ENCODE data around the gene ABHD17B.

DNA sequence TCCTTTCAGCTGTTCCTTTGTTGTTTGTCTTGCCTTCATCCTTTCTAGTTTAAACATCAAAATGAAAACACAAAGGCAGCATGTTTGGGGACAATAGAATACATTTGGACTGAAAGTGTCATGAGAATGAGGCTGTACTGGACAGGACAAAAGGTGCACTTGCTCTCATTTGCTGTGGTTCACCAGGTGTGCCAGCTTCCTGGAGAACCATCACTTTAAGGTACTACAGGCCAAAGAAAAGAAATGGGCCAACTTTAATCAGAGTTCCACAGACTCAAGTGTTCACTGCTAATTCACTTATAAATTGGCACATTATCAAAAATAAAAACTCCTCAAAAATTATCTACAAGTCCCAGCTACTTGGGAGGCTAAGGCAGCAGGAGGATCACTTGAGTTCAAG, 53.8 kb downstream of the ABHD17B start:
- TF ChIP-seq, protein P1, sequence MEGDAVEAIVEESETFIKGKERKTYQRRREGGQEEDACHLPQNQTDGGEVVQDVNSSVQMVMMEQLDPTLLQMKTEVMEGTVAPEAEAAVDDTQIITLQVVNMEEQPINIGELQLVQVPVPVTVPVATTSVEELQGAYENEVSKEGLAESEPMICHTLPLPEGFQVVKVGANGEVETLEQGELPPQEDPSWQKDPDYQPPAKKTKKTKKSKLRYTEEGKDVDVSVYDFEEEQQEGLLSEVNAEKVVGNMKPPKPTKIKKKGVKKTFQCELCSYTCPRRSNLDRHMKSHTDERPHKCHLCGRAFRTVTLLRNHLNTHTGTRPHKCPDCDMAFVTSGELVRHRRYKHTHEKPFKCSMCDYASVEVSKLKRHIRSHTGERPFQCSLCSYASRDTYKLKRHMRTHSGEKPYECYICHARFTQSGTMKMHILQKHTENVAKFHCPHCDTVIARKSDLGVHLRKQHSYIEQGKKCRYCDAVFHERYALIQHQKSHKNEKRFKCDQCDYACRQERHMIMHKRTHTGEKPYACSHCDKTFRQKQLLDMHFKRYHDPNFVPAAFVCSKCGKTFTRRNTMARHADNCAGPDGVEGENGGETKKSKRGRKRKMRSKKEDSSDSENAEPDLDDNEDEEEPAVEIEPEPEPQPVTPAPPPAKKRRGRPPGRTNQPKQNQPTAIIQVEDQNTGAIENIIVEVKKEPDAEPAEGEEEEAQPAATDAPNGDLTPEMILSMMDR (conservative IDR thresholded peaks at IDR 0.05; ENCODE audit: low read length), result no peak
- TF ChIP-seq EZH2phosphoT487 (IDR thresholded peaks at IDR 0.05; ENCODE audit: borderline replicate concordance, low read depth, low read length), result no peak

Data from OCI-LY7 (cell line).